Astrocyte of the cerebellum (primary cell): Measurements from ENCODE around the gene NDUFB7.
"Not testable (repeated sequence)": the region's sequence is repeated elsewhere in the genome, so short reads cannot be mapped to it uniquely, and the experiment has no call there.

Experiments
- DNase-seq: peaks from one replicate; pipeline ENCODE4 v3.0.0-alpha.2; 2011; ENCODE audit warnings: low read depth
- H3K4me3 ChIP-seq: 2 replicates; pipeline ENCODE4 v1.5.1; 2011; ENCODE audit warnings: mild to moderate bottlenecking, low read depth, low read length, moderate library complexity
- in situ Hi-C: cut with HindIII; loops from 2 replicates; pipeline ENCODE4 v1.10.0; 2017; ENCODE audit warnings: low sequenced_read_pairs
- TF ChIP-seq, protein P1 (sequence below): IDR thresholded peaks from 2 replicates; pipeline ENCODE4 v1.5.1; 2012; ENCODE audit warnings: low read length, low read depth, moderate library complexity, mild to moderate bottlenecking; ENCODE audit errors: missing control alignments

NDUFB7 gene

DNA sequence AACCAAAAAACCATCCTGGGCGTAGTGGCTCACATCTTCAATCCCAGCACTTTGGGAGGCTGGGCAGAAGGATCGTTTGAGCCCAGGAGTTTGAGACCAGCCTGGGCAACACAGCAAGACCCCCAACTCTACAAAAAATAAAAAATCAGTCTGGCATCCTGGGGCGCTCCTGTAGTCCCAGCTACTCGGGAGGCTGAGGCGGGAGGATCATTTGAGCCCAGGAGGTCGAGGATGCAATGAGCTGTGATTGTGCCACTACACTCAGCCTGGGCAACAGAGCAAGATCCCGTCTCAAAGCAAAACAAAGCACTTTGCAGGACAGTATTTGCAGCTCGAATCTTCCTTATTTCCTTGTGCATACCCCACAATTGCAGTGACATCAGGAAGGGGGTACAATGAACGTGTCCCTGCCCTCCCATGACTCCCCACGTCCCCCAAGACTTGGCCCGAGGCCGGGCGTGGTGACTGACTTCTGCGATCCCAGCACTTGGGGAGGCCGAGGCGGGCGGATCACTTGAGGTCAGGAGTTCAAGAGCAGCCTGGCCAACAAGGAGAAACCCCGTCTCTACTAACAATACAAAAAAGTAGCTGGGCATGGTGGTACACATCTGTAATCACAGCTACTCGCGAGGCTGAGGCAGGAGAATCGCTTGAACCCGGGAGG lies 870 bp downstream of the NDUFB7 start:
- no peak for DNase-seq
- TF ChIP-seq, protein P1, sequence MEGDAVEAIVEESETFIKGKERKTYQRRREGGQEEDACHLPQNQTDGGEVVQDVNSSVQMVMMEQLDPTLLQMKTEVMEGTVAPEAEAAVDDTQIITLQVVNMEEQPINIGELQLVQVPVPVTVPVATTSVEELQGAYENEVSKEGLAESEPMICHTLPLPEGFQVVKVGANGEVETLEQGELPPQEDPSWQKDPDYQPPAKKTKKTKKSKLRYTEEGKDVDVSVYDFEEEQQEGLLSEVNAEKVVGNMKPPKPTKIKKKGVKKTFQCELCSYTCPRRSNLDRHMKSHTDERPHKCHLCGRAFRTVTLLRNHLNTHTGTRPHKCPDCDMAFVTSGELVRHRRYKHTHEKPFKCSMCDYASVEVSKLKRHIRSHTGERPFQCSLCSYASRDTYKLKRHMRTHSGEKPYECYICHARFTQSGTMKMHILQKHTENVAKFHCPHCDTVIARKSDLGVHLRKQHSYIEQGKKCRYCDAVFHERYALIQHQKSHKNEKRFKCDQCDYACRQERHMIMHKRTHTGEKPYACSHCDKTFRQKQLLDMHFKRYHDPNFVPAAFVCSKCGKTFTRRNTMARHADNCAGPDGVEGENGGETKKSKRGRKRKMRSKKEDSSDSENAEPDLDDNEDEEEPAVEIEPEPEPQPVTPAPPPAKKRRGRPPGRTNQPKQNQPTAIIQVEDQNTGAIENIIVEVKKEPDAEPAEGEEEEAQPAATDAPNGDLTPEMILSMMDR = no peak
- H3K4me3 ChIP-seq = peak overlapping the region; percentile 99
- in situ Hi-C loops = no loop called here

DNA sequence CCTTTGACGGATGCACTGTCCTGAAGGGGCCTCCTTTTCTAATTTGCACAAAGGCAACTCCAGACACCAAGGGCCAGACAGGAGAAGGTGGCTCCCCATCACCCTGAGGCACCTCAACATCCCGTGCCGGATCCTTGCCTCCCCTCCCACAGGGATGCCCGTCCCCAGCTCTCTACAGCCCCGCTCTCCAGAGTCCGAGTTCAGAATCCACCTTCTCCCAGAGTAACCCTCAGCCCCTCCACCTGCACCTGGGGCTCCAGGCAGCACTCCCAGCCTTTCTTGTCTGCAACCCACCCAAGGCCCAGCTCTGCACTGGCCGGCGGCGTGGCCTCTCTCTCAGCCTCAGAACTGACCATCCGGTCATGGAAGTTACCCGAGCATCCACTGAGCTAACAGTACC lies 4.8 kb downstream of the NDUFB7 start:
- DNase-seq = no peak
- TF ChIP-seq, protein P1 = no peak
- in situ Hi-C loops = no loop called here
- no peak overlapping the region for H3K4me3 ChIP-seq

DNA sequence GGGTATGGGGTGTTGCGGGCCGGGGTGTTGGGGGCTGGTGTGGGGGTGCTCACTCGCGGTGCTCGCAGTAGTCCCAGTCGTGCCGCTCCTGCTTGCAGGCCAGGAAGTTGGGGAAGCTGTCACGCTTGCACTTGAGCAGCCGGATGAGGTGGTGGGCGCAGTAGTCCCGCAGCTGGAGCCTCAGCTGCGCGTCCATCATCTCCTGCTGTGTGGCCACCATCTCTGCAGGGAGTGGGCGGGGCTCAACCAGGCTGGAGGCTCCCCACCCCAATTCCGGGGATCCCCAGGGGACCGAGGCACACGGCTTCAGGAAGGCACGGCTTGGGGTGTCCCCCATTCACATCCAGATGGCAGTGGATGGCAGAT lies 5.2 kb downstream of the NDUFB7 start:
- in situ Hi-C loops = no loop called here
- H3K4me3 ChIP-seq = no peak overlapping the region
- DNase-seq = no peak
- TF ChIP-seq, protein P1 = no peak

DNA sequence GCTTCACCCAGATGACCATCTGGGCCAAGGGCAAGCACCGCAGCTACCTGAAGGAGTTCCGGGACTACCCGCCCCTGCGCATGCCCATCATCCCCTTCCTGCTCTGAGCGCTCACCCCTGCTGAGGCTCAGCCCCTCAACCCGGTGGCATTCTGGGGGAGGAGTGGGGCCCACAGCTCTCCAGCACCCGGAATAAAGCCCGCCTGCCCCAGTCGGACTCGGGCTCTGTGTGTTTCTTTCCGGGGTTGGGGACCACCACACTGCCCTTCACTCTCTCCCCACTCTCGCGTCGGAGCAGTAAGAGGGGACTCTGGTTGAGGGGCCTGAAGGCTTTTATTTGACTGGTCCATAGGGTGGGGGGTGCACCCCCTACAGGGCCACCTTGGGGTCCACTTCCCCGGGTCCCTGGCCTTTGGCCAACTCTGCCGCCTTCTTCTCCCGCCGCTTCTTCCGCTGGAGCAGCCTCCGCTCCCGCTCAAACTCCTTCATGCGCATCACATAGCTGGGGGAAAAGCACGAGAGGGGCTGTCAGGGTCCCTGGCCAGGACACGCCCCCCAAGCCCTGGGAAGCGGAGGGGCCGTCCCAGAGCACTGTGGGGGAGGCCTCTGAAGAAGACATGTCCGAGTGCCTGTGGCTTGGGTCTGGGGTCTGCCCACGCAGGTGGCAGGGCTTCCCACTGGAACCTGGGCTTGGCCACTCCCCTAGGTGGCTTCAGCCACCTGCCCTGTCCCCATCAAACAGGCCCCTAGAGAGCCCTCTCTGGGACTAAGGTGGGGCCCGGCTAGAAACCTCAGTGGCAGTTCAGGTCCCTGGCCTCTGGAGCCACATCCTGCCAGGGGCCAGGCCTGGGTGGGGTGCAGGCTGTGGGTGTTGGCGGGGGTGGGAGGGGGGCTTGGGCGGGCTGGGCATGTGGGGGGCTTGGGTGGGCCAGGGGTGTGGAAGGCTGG lies 5.8 kb downstream of the NDUFB7 start:
- TF ChIP-seq, protein P1 = no peak
- H3K4me3 ChIP-seq = no peak overlapping the region
- in situ Hi-C loops = no loop called here
- no peak for DNase-seq

DNA sequence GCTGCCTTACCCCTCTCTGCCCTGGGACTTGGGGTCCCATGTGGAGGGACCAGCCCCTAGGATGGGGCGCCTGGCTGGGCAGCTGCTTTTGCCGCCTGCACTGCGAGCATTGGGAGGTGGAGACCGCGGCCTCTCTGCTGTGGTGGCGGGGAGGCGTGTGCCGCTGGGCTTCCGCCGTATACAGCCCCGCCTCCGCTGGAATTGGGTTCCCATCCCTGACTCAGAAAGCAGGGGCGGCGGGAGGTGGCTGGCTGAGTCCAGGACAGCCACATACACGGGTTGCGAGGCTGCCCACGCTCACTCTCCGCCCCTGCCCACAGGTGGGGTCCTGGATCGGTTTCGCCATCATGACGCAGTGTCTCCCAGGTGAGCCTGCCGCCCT lies 6.6 kb downstream of the NDUFB7 start:
- no peak overlapping the region for H3K4me3 ChIP-seq
- TF ChIP-seq, protein P1 = no peak
- in situ Hi-C loops = no loop called here
- no peak for DNase-seq

DNA sequence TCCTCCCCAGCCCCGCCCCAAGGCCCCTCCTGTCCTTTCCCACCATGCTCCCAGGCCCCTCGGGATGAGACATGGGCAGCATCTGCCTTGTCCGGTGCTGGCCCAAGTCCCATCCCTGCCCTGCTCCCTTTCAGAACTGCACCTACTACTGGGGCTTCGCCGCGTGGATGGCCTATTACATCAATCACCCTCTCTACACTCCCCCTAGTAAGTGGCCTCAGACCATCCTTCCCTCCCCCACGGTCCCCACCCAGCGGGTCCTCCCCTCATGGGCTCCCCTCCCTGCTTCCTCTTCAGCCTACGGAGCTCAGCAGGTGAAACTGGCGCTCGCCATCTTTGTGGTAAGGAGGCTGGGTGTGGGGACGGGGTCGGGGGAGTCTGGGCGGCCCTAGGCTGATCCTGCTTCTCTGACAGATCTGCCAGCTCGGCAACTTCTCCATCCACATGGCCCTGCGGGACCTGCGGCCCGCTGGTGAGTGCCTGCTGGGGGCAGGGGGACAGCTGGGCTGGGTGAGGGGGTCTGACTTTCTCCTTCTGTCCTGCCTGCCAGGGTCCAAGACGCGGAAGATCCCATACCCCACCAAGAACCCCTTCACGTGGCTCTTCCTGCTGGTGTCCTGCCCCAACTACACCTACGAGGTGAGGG lies 7.1 kb downstream of the NDUFB7 start:
- DNase-seq, in situ Hi-C loops, H3K4me3 ChIP-seq: not testable (repeated sequence)
